Mesodermal cell (in vitro differentiated cells): ENCODE measurements around the gene DOCK2.

Experiments used
- H3K27ac ChIP-seq: 2 replicates; pipeline ENCODE4 v1.7.0; 2013; ENCODE audit warnings: mild to moderate bottlenecking, low read depth, low read length, moderate library complexity; ENCODE audit not compliant: severe bottlenecking
- H3K36me3 ChIP-seq: 2 replicates; pipeline ENCODE4 v1.7.1; 2013; ENCODE audit warnings: mild to moderate bottlenecking, low read length, moderate library complexity; ENCODE audit not compliant: control insufficient read depth, insufficient read depth
- H3K4me1 ChIP-seq: one replicate; pipeline ENCODE4 v1.7.1; 2013; ENCODE audit warnings: mild to moderate bottlenecking, low read length; ENCODE audit not compliant: insufficient read depth, control insufficient read depth, poor library complexity, severe bottlenecking
- H3K4me3 ChIP-seq: 2 replicates; pipeline ENCODE4 v1.7.0; 2013; ENCODE audit warnings: low read length, control low read depth, mild to moderate bottlenecking; ENCODE audit not compliant: insufficient read depth, poor library complexity, severe bottlenecking; ENCODE audit errors: extremely low read depth
- H3K9me3 ChIP-seq: 2 replicates; pipeline ENCODE4 v1.7.1; 2013; ENCODE audit warnings: mild to moderate bottlenecking, low read length, moderate library complexity; ENCODE audit not compliant: control insufficient read depth
- WGBS, 2 experiments: methylation state at CpG; one replicate each; pipeline ENCODE4 v1.1.5; 2013; ENCODE audit warnings: missing lambda C conversion rate in 2 of 2; ENCODE audit not compliant: insufficient coverage in 2 of 2; 5-methylcytosine and 5-hydroxymethylcytosine counted together

Gene DOCK2

DNA sequence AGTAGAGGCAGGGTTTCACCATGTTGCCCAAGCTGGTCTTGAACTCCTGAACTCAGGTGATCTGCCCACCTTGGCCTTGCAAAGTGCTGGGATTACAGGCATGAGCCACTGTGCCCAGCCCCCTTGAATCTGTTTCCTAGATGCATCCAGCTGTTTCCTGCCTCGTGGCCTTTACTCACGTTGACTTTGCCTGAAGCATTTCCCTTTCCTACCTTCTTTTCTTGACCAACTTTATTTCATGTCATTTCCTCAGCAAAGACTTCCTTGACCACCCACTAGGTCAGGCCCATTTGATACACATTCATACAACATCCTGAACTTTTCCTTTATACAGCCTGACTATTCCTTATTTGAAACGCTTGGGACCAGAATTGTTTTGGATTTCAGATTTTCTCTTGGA is 51.0 kb downstream of the DOCK2 start:
- H3K9me3 ChIP-seq = no peaks in the 10 kb centered on the region
- H3K27ac ChIP-seq = no peak overlapping the region
- H3K36me3 ChIP-seq = no peaks in the 10 kb centered on the region
- H3K4me1 ChIP-seq = no peaks in the 10 kb centered on the region
- 81 to 85% methylated on average over 2 of the region's 3 CpGs for WGBS, 2 experiments
- H3K4me3 ChIP-seq = no peak overlapping the region

DNA sequence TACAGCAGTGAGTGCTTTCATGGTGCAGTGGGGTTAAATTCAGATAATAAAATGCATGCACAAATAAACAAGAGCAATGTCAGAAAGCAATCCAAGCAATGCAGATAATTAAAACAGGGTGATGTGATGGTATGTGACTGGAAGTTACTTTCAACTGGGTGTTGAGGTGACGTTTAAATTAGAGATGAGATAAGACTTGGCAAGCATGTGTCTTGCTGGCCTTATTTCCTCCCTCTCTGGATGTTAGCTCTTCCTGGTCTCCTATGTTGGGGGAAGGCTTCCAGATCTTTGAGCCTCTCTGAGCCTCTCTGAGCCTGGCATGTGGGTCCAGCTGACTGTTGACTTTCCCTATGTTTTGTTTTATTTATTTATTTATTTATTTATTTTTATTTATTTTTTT is 54.4 kb downstream of the DOCK2 start:
- WGBS, 2 experiments = 78 to 100% methylated on average over 1 of the region's 1 CpG
- H3K4me3 ChIP-seq = no peak overlapping the region

DNA sequence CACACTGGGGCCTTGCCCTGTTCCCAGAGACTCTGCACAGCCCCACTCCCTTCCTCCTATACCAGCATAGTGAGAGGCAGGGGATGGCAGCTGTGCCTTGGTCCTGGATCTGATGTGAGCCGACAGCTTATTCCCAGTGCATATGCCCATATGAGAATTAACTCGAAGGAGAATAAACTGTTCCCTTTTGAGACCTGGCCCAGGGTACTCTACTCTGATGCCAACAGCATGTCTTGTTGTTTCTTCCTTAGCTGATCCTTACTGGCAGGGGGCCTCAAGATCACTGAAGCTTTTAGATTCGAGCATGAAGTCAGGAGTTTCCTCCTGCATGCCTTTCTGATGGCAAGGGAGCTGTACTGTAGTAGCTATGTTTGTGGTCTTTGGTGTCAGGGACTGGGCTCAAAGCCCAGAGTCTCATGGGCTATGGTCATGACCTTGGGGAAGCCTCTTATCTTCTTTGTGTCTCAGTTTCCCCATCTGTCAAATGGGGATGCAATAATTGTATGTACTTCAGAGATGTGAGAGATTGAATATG is 57.1 kb downstream of the DOCK2 start:
- Histone ChIP-seq H3K4me3 (no peak overlapping the region), H3K27ac (no peak overlapping the region), H3K4me1 (peaks cover 14% of the 10 kb centered on the region), H3K9me3 (no peaks in the 10 kb centered on the region), H3K36me3 (no peaks in the 10 kb centered on the region)
- WGBS, 2 experiments = 88 to 100% methylated on average over 1 to 3 of the region's 3 CpGs

More for the DNA sequence above, 54.4 kb downstream of the DOCK2 start:
- H3K9me3 ChIP-seq = no peaks in the 10 kb centered on the region
- H3K27ac ChIP-seq = no peak overlapping the region
- peaks cover 10% of the 10 kb centered on the region for H3K4me1 ChIP-seq
- no peaks in the 10 kb centered on the region for H3K36me3 ChIP-seq

DNA sequence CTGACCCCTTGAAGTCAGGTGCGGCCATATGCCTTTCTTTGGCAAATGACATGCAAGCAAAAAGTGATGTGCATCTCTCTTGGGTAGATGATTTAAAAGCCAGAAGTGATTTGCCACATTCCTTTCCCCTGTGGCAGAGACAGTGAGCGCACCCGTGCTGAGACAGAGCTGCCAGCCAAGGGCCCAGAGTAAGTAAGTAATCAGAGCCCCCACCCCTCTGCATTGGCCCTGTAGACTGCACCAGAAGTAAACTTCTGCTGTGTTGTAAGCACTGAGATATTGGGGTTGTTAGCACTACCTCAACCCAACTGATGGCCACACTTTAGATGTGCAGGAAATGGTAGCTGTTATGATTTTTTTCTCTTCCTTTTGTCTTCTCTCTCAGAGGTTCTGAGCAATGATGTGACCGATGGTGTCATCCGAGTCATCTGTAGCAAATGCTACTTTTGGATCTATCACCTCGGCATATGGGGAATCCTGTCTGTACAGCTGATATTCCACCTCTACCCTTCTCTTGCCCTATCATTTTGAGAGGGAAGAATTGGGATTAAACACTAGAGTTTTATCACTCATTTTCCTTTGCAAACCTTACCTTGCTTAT is 58.0 kb downstream of the DOCK2 start:
- no peaks in the 10 kb centered on the region for H3K36me3 ChIP-seq
- H3K27ac ChIP-seq = no peak overlapping the region
- H3K9me3 ChIP-seq = no peaks in the 10 kb centered on the region
- no peak overlapping the region for H3K4me3 ChIP-seq
- H3K4me1 ChIP-seq = peaks cover 14% of the 10 kb centered on the region
- 93 to 100% methylated on average over 2 to 3 of the region's 6 CpGs for WGBS, 2 experiments

DNA sequence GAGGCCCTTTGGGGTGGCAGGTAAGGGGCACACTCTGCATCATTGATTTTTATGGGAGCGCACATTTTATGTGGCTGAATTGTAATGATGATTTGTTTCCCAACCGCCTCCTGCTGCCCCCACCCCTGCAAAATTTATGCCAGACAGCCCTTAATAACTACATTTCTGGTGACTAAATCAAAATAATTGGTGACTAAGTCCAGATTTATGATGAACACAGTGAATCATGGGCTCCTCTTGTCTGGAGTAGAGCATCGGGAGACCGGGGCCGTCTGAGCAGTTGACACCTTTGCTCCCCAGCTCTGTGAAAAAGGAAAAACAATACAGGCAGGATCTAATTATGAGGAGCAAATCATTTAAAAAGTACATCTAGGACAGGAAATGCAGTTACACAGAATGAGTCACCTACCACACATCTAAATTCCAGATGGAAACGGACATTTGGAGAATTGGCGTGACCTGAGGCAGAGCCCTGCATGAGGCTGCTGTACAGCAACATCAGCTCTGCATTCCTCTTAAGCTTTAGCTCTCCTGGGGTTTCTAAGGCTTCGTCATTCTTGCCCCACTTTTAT is 58.9 kb downstream of the DOCK2 start:
- Histone ChIP-seq H3K36me3 (no peaks in the 10 kb centered on the region), H3K4me1 (peaks cover 14% of the 10 kb centered on the region), H3K27ac (no peak overlapping the region), H3K4me3 (no peak overlapping the region), H3K9me3 (no peaks in the 10 kb centered on the region)
- WGBS, 2 experiments = 78 to 100% methylated on average over 2 to 4 of the region's 8 CpGs

DNA sequence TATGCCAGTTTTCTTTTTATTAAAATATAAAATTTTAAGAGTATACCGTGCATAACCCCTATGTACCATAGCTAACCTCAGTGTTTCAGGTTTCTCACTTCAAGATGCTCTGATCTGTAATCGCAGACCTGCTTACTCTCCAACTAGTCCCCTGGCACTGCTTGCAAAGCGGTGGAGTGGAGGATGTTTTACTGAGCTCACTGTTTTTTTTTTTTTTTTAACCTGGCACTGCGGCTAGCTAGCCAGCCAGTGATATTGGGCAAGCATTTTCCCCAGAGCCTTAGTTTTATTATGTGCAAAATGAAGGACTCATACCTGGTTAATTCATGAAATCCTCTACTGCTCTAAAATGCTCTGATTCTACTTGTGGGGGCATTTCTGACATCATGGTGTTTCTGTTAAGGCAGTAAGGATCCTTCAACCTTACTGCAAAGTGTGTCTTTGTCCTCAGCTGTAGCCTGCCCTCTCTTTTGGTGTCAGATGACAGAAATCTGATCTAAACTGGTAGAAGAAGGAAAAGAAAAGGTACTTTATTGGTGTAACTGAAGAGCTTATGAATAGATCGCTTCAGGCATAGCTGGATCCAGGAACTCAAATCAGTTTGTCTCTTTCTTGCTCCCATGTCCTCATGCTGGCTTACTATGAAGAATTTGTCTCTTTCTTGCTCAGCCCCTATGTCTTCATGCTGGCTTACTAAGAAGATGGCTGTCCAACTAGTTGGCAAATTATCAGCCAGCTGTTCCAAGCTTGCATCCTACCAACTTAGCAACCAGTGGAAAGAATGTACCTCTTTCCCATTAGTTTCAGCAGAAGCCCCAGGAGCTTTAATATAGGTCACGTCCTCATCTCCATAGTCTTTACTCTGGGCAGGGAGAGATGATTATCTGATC is 59.8 kb downstream of the DOCK2 start:
- no peaks in the 10 kb centered on the region for H3K9me3 ChIP-seq
- WGBS, 2 experiments = 94 to 96% methylated on average over 2 to 3 of the region's 6 CpGs
- no peak overlapping the region for H3K27ac ChIP-seq
- no peaks in the 10 kb centered on the region for H3K36me3 ChIP-seq
- no peak overlapping the region for H3K4me3 ChIP-seq
- H3K4me1 ChIP-seq = peaks cover 14% of the 10 kb centered on the region

DNA sequence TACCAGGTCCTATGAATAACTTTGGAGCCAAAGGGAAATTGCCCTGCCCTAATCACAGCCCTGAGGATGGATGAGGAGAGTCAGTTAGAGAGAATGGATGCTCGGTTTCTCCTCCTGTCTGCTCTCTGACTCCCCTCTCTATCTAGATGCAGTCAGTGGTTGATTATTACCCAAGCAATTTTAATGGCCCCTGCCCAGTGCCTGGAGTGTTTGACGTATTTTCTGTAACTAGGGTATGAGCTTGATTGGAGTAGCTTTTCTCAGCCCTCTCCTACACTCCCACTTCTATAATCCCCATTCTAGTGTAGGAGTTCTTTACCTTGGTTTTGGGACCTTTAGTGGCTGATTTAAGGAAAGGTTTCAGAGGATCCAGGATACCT is 60.4 kb downstream of the DOCK2 start:
- Histone ChIP-seq H3K4me3 (no peak overlapping the region), H3K4me1 (peaks cover 17% of the 10 kb centered on the region), H3K9me3 (no peaks in the 10 kb centered on the region), H3K36me3 (no peaks in the 10 kb centered on the region), H3K27ac (no peak overlapping the region)
- 80% methylated on average over 1 of the region's 2 CpGs; no CpG with 5 or more reads in 1 of the 2 experiments for WGBS, 2 experiments

DNA sequence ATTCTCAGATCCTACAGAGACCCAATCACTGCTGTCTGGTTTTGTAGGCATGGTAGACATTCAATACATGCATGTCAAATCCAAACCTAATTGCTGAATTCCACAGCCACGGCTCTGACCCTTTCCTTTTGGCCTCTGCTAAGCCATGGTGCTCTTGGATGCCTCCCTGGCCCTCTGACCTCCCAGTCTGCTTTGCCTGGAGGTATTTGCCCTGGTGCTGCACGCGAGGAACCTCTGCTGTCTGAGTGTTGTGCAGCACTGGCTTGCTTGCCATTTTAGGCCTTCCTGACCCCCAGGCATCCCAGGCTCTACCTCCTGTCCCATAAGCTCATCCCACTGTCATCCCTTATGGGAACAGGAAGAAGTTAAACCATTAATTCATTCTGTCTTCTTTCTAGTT is 60.9 kb downstream of the DOCK2 start:
- Histone ChIP-seq H3K4me3 (no peak overlapping the region), H3K36me3 (no peaks in the 10 kb centered on the region), H3K4me1 (peaks cover 20% of the 10 kb centered on the region), H3K27ac (no peak overlapping the region), H3K9me3 (no peaks in the 10 kb centered on the region)
- 89 to 97% methylated on average over 3 of the region's 3 CpGs for WGBS, 2 experiments

DNA sequence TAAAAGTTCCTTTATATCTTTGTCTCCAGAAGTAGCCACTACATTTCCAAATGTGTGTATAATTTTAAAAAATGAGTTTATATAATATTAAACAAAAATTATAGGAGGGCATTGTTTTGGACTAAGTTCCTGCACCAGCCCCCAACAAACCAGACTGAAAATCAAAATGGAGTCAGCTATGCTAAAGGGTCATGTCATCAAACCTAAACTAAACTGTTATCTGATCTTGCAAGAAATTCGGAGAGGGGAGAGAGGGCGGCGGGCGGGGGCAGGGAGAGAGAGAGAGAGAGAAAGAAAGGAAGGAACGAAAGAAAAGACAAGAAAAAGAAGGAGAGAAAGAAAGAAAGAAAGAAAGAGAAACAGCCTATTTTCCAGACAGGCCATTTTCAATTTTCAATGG is 63.5 kb downstream of the DOCK2 start:
- H3K9me3 ChIP-seq = no peaks in the 10 kb centered on the region
- no peak overlapping the region for H3K27ac ChIP-seq
- H3K36me3 ChIP-seq = no peaks in the 10 kb centered on the region
- peaks cover 32% of the 10 kb centered on the region for H3K4me1 ChIP-seq
- no peak overlapping the region for H3K4me3 ChIP-seq
- WGBS, 2 experiments = 83% methylated on average over 4 of the region's 5 CpGs; no CpG with 5 or more reads in 1 of the 2 experiments

DNA sequence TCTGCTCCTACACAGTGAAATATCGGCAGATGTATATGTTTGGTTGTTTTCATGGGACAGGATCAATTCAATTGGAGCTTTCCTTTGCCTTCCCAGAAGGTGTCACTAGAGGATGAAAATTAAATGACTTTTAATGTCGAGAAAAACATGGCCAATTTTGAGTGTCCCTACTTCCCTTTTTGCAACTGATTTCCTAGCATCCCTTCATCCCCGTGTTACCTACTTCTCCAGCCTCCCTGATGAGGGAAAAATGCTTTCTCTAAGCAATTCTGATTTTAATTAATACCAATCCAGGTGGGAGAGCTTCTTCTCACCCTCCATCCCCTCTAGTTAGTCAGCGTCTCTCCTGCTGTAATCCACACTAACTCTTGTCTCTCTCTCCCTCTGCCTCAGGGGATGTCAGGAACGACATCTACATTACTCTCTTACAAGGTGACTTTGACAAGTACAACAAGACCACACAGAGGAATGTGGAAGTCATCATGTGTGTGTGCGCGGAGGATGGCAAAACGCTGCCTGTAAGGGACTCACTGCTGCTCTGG is 64.9 kb downstream of the DOCK2 start:
- no peak overlapping the region for H3K4me3 ChIP-seq
- H3K27ac ChIP-seq = no peak overlapping the region
- H3K36me3 ChIP-seq = no peaks in the 10 kb centered on the region
- WGBS, 2 experiments = 75 to 88% methylated on average over 4 to 6 of the region's 8 CpGs
- peaks cover 29% of the 10 kb centered on the region for H3K4me1 ChIP-seq
- H3K9me3 ChIP-seq = no peaks in the 10 kb centered on the region
